Nucleus accumbens (tissue), 56 donors: ENCODE measurements around the gene KAZN.
A peak's percentile ranks its signal among the peaks of the same experiment; 100 is the strongest.

Experiments used
- DNase-seq, 56 donors: peaks; one replicate each; lab custom pipeline; 2025; lab: John Stamatoyannopoulos, UW

Gene KAZN

DNA sequence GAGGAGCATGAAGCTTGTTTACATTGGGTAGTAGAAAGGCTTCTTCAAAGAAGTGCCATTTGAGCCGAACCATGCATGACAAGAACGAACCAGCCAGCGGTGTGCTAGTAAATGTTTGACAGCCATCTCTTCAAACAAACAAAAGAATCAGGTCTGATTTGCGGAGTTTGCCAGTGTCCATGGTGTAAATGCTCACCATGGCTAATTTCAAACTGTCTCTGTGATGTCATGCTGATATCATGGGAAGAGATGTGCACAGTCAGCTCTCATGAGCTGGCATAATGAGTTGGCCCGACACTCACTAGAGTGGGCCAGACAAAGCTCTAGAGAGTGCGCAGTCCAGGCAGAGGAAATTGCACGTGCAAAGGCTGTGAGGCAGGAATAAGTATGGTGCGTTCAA lies 101.1 kb downstream of the KAZN start:
- DNase-seq: no peak

DNA sequence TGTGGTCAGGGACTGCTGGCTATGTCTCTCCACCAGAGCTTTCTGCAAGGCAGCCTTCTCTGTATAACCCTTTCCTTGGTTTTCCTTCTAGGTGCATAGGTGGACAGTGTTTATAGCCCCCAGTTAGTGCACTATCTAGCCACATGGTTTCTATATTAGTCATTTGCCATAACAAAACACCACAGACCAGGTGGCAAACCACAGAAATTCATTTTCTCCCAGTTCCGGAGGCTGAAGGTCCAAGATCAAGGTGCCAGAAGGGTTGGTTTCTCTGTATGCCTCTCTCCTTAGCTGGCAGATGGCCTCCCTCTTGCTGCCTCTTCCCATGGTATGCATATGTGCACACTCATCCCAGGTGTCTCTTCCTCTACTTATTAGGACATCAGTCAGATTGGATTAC lies 106.4 kb downstream of the KAZN start:
- no peak for DNase-seq

DNA sequence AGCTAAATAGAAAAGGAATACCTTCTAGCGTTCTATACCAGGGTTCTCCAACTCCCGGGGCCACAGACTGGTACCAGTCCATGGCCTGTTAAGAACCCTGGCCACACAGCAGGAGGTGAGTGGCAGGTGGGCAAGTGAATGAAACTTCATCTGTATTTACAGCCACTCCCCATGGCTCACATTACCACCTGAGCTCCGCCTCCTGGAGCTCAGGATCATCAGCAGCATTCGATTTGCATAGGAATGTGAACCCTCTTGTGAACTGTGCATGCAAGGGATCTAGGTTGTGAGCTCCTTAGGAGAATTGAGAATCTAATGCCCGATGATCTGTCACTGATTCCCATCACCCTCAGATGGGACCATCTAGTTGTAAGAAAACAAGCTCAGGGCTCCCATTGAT lies 107.3 kb downstream of the KAZN start:
- no peak for DNase-seq

DNA sequence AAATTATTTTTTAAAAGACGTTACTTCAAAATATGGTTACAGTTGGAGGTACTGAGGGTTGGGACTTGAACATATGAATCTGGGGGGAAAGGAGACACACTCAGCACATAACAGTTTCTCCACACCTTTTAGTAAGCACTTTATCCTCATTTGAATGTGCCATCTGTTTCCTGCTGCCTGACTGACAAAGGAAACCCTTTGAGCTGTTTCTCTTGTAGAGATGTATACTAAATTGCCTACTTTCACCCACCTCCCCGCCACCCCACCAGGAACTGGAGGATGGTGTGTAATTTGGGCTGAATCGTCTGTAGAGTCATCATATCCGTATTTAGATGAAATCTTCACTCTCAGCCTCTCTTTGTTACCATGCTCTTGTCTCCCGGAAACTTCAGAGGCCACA lies 108.1 kb downstream of the KAZN start:
- DNase-seq: peak in 1 of 56 donors; percentile 6

DNA sequence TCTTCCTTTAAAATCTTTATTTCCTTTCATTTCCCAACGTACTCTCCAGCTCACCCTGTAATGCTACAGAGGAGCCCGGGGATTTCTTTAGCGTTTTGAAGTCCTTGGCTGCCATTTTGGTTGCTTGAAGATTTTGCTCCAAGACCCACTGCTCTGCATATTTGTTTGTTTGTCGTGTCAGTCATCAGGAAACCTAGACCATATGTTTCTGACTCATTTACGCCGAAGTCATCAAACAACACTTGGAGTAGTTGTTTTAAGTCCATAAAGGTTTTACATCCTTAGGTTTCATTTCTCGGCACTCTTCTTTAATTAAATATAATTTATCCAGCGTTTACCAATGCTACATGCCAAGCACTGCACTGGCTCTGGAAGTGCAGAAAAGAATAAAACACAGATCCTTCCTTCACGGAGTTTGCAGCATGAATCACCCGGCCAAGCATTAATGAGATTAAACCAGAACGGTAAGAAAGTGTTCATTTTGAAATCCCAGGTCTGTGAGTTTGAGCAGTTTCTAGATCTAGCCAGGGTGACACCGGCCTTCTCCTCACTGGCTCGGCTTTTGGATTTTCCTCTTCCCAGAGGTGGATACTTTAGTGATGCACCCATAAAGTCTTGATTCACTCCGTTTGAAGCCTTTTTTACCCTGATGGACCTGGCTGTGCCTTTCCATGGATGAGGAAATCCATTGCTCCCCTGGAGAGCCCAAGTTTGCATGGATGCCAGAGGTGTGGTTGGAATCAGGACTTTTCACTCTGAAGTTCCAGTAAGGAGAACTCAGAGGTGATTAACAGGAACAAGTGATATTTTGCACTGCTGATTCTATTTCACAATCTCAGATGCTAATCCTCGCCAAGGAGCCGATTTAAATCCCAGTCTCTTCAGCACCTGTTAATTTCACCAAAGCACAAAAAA lies 109.3 kb downstream of the KAZN start:
- DNase-seq: no peak

DNA sequence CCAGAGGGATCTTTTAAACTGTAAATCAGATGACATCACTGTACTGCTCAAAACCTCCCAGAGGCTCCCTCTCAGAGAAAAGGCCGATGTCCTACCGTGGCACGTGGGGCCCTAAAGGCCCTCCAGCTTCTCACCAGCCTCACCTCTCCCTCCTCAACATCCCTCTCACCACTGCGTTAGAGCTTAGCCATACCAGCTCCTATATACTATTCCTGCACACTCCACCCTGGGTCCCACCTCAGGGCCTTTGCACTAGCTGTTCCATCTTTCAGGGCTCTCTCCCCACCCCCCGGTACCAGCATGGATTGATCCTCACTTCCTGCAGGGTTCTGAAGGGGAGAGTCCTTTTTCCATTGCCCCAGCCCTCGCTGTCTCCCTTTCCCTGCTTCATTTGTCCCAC lies 111.8 kb downstream of the KAZN start:
- DNase-seq: no peak

DNA sequence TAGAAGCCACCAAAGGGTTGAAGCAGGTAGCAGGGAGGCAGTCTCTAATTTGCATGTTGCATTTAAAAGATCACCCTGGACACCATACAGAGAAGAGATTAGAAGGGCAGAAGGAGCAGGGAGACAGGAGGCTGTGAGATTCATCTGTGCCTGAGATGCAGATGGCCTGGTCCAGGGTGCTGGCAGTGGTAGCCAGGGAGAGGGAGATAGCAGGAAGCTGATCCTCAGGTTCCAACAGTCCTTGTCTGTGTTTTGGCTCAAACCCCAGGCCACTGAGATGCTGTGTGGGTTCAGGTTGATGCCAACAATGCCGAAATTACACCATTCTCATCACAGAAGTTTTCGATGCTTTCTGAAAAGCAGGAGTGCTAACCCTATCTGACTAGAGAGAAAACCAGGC lies 113.7 kb downstream of the KAZN start:
- no peak for DNase-seq

DNA sequence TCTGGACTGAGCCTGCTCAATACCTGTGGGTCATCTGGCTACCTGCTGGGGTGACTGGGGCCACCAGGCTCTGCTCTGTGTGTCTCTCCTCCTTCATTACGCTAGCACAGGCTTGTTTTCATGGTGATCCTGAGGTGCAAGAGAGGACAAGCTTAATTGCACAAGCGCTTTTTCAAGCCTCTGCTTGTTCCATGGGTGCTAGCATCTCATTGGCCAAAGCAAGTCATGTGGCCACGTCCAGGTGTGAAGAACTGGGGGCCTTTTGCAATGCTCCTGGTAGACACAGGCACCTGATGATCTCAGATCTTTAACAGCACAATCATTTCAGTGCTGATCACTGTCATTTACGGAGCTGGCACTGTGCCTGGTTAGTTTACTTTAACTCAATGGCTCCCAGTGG lies 114.6 kb downstream of the KAZN start:
- no peak for DNase-seq

DNA sequence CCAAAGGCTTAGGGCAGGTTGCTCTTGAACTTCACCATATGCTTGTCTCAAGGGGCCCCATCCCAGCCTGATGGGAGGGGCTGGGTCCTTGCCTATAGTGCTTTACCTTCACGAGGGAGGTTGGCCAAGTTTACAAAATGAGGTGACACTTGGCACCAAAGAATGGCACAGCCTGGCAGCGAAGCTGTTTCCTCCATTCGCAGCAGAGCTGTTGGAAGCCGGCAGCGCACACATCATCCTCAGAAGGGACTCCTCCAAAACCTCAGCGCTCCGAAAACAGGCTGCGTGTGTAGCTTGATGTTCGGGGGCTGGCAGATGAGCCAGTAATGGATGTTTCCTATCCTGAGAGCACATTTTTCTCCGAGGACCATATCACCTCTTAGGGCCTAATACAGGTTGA lies 116.8 kb downstream of the KAZN start:
- no peak for DNase-seq

DNA sequence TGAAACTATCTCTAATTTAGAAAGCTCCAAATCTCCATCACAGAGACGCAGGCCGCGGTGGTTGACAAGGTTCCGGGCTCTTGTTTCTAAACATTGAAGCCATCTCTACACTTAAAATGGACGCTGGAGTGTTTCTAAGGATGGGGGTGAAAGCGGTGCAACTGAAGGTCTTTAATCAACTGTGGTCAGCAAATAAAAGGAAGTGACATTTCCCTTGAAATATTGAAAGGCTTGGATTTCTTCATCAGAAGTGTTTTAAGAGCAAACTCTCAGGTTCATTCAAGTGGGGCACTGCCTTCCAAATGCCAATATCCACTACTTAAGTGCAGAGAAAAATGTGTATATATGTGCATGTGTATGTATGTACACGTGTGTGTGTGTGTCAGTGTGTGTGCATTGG lies 117.3 kb downstream of the KAZN start:
- no peak for DNase-seq

DNA sequence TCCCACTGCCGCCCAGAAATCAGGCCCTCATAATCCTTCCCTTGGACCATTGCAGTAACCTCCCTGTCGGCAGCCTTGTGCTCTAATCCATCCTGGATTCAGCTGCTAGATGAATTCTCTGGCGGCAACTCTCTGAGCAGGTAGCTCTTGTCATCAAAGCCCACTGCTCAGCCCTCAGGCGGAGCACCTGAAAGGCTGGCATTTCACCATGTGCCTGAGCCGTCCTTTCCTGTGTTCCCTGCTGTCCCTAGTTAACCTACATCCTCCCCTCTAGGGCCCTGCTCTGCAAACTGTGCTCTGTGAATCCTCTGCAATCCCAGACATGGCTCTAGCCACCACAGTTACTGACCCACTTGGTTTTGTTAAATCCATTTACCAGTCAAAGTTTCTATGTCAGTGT lies 118.0 kb downstream of the KAZN start:
- no peak for DNase-seq

DNA sequence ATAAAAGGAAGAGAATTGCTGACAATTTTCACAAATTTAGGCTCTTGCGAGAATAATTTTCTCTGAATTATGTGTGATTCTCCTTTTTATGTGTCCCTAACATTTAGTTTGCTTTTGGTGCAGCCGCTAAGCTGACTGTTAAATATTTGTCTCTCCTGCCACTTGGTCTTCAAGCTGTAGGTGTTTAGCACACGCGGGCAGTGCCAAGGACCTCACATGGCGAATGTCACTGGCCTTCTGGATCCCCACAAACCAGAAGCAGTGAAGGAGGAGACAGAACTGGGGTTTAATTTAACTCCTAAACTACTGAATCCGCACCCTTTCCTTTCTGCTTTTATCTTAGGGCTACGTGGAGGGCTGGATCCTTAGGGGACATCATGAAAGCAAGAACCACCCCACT lies 120.0 kb downstream of the KAZN start:
- DNase-seq: no peak

DNA sequence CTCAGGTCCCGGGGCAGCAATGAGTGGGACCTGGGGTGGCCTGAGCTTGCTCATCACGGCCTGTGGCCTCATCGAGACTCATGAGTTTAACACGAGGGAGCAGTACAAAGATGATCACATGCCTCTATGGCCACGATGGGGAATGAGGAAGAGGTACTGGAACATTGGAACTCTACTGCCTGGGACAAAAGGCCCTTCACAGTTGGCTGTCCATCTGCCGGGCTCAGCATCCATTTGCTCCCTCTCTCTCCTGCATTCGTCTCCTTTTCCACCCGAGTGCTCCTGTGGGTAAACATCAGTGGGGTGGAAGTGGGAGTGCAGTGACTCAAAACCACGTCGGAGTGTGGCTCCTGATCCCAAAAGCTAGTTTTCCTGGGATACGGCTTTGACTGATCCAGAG lies 124.9 kb downstream of the KAZN start:
- DNase-seq: peak in 2 of 56 donors; percentile 4 to 5

DNA sequence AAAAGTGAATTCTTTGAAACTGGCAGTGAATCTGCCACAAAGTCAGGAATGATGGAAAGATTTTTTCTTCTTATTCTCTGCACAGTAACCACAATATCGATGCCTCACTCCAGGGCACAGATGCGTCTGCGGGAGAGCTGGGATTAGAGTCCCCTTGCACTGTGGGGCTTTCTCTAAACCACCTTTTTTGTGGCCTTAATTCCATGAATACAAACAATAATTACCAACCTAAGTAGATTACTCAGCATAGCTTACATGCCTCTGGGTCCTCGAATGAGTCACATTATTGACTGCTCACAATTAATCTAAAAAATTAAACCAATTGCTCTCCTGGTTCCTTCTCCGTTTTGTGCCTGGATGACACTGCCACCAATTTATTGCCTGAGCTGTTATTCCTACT lies 125.8 kb downstream of the KAZN start:
- no peak for DNase-seq

DNA sequence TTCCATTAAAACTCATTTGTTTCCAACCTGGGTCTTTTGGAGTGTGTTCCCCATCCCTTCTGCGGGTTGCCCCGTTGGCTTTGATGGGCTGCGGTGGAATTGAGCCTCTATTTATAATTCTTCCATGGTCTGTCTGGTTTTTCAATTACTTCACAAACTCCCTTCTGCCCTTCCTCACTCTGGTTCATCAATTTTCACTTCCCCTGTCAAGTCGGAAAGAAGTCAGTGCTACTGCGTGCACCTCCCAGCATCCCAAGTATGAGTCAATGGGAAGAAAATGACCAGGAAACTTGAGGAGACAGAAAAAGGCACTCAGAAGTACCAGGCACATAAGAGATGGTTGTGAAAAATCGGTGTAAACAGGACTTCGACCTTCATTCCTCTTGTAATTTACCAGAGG lies 126.2 kb downstream of the KAZN start:
- DNase-seq: no peak

DNA sequence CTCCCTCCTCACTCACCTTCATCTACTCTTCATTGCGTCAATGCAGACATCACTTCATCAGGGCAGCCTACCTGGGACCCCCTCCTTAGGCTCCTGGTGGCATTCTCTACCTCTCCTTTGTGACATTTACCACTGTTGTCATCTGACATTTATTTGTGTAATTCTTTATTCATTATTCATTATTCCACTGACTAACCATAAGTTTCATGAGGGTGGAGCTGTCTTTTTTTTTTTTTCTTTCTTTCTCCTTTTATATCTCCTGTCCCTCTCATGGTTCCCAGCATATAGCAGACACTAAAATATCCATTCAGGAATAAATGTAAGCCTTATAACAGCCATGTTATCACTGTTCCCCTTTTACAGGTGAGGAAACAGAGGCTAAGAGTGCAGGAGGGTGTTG lies 126.8 kb downstream of the KAZN start:
- DNase-seq: no peak

DNA sequence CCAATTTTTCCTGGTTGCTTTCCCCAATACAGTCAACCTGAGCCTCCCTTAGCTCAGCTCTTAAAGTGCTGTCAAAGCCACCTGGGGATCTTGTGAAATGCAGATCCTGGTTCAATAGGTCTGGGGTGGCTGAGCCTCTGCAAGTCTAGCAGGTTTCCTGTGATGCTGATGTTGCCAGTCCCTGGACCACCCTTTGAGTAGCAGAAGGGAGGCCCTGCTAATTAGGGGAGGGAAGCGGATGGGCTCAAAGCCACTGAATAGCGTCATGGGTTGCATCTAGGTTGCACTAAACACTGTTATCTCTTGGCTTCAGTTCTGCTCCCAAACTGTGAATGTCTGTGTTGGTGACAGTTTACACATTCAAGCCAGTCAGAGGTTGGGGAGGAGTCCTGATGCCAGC lies 127.2 kb downstream of the KAZN start:
- DNase-seq: no peak

DNA sequence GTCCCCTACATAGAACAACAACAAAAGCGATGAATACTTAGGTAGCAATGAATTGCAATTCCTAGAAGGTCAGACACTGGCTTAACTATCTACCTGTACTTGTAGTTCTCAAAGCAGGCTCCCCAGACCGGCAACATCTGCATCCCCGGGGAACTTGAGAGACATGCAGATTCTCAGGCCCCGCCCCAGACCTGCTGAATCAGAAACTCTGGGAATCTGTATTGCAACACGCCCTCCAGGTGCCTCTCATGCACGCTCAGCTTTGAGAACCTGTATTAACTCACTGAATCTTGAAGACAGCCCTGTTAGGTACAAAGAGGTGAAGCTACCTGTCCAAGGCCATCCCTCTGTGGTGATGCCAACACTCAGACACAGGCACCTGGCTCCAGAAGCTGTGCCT lies 128.1 kb downstream of the KAZN start:
- DNase-seq: no peak

DNA sequence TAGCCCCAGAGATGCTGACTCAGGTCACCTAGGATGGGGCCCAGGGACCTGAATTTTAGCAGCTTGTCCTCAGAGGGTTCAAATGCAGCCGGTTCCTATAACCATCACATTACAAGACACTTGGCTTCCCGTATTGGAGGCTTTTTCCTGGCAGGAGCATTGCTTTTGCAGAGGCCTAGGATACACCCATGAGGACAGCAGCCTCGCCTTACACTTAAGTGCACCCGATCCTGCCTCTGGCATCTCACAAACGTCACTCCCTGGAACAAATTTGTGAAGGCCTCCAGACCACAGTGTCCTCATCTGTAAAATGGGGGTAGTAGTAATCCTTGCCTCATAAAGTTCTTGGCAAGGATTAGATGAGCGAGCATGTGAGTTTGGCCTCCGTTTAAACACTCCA lies 130.0 kb downstream of the KAZN start:
- DNase-seq: no peak

DNA sequence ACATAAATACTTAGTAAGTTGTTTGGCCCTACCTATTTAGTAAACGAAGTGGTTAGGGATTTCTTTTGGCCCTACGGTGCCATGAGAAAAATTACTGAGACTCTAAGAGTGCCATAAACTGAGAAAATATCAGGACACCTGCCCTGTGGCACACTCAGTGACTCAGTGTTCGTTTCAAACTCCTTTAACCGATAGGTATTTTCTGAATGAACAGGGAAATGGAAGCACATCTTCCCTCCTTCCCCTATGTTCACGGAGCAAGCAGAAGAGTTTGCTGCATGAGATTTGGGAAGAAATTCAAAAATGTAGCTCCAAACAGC lies 134.2 kb downstream of the KAZN start:
- no peak for DNase-seq

DNA sequence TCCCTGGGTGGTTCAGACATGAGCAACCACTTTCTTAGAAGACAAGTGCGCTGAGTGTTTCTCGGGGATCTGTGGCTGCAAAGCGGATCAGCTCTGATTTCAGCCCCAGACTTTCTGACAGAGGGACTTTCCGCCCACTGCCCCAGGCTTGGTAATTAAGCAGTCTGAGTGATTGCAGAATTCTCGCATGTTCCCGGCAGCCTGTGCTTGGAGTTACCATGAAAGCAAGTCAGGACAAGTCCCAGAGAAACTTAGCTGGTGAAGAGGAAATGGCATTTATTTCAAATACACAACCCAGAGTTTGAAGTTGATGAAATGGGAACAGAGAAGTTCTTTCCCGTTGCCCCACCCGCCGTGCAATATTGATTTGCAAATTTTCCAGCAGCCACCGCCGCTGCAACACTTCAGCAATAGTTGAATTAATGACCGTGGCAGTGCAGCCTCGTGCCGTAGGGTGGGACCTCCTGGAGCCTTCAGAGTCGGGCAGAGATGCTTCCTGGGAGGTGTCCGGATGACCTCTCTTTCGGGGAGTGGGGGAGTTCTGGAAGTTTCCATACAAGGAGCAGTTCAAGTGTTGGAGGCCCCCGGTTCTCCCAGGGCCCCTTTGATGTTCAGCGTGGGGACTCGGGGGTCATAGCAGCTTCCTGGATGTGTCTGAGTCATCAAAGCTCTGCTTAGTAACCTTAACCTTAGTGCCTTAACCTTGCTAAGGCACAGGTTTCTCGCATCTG lies 134.7 kb downstream of the KAZN start:
- DNase-seq: no peak

DNA sequence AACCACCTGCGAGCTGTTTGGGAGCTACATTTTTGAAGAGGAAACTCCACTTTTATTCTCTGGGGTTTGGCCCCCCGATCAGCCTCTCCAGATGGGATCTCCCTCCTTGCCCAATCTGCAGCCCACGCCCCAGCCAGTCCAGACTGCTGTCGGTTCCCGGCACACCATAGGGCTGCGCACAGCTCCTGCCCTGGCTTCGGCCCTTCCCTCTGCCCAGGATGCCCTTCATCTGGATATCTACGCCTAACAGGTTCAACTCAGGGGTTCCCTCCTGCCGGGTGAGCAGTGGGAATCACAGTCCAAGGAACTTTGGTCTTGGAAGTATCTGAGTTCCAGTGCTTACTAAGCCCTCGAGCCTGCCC lies 135.3 kb downstream of the KAZN start:
- DNase-seq: no peak
